ENCODE results near the gene NINJ2. TPM values are rescaled to one million over a fixed set of nuclear protein-coding genes. Genes with fewer than 3 reads are reported as not detected.

NINJ2 gene
- total RNA-seq, 2 experiments from 2014 or later = 2.2 to 2.5 TPM

DNA sequence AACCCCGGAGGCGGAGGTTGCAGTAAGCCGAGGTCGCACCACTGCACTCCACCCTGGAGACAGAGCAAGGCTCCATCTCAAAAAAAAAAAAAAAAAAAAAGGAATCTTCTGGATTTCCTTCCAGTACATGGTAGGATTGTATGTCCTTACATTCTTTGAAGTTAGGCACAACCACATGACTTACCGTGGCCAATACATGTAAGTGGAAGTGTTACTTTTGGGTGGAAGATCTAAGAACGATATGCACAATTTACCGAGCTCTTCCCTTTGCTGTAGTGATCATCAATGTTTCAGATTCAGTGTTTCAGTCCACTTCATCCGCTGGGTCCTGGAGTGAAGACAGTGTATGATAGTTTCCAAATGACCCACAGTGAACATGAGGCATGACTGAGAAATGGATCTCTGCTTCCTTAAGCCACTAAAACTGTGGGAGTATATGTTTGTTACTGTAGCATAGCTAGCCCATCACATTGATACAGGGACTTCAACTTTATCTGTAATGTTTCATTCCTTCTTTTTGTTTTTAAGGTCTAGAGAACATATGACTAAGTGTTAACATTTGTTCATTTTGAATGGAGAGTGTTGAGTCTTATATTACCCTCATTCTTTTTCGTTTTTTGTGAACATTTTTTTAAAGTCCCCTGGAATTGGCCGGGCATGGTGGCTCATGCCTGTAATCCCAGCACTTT lies 18.5 kb upstream of the NINJ2 start:
- CTCF ChIA-PET = interaction anchor here (0.8 kb wide), 1 partner anchor 70 kb away, joined by 3 read pairs; no protein-coding TSS in a partner anchor
- no peak for ATAC-seq
- no peak for TF ChIP-seq CTCF (IDR thresholded peaks at IDR 0.05)
- Mint-ChIP-seq H3K27ac (no peak overlapping the region), H3K4me1 (ENCODE audit: low read depth) (peaks cover 57% of the 10 kb centered on the region), H3K27me3 (no peaks in the 10 kb centered on the region), H3K36me3 (ENCODE audit: low read depth) (no peaks in the 10 kb centered on the region), H3K4me3 (no peak overlapping the region), H3K9me3 (no peaks in the 10 kb centered on the region)
- POLR2A ChIA-PET = interaction anchor here (1.0 kb wide), 1 partner anchor 73 kb away, joined by 4 read pairs; no protein-coding TSS in a partner anchor
- no peak for DNase-seq
- intact Hi-C loops (cut with micrococcal nuclease) = no loop called here

- DNase-seq = peak; percentile 53
- no peaks in the 10 kb centered on the region for H3K27me3 Mint-ChIP-seq
- no peak for TF ChIP-seq CTCF (IDR thresholded peaks at IDR 0.05)
- intact Hi-C loops (cut with micrococcal nuclease) = no loop called here
- H3K27ac Mint-ChIP-seq = peak overlapping the region; percentile 52
- ATAC-seq = no peak
- no peaks in the 10 kb centered on the region for H3K36me3 Mint-ChIP-seq (ENCODE audit: low read depth)
- no peaks in the 10 kb centered on the region for H3K9me3 Mint-ChIP-seq
- CTCF ChIA-PET = interaction anchor here (1.0 to 3.0 kb wide), 4 partner anchors 39 to 136 kb away, joined by 3 to 14 read pairs (median 4); partner anchors contain the start of gene WNK1
- no peak overlapping the region for H3K4me3 Mint-ChIP-seq
- POLR2A ChIA-PET = interaction anchor here (1.0 to 1.5 kb wide), 4 partner anchors 13 to 72 kb away, joined by 3 to 4 read pairs (median 4); no protein-coding TSS in a partner anchor
- peaks cover 48% of the 10 kb centered on the region for H3K4me1 Mint-ChIP-seq (ENCODE audit: low read depth)
Observed at GRCh38 chr12:678747-679712, 15.8 kb upstream of the NINJ2 start.

DNA sequence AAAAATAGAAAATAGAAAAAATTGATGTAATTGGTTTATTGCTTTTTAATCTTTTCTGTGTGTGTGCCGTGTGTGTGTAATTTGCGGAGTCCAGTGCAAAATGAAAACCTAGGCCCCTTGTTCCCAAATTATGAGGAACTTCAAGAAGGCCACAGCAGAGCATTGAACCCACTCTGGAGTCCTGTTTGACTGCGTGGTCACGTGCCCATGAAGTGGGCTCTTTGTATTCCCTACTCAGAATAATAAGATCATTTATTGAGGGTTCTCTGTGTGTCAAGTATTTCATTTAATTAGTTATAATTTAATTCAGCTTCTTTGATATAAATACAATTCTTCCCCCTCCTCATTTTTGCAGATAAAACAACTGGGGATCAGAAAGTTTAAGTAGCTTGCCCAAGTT lies 12.3 kb upstream of the NINJ2 start:
- H3K4me3 Mint-ChIP-seq = no peak overlapping the region
- intact Hi-C loops (cut with micrococcal nuclease) = loop anchor here (2.0 kb wide), 1 partner anchor 75 kb away; no protein-coding TSS in a partner anchor
- DNase-seq = no peak
- no peak for TF ChIP-seq CTCF (IDR thresholded peaks at IDR 0.05)
- H3K36me3 Mint-ChIP-seq (ENCODE audit: low read depth) = no peaks in the 10 kb centered on the region
- no peaks in the 10 kb centered on the region for H3K9me3 Mint-ChIP-seq
- CTCF ChIA-PET = interaction anchor here (3.0 to 4.0 kb wide), 2 partner anchors 76 kb away, joined by 14 to 32 read pairs; partner anchors contain the start of gene WNK1
- peaks cover 70% of the 10 kb centered on the region for H3K4me1 Mint-ChIP-seq (ENCODE audit: low read depth)
- POLR2A ChIA-PET = interaction anchor here (0.5 to 3.1 kb wide), 3 partner anchors 10 to 109 kb away, joined by 3 to 14 read pairs (median 12); no protein-coding TSS in a partner anchor
- peak overlapping the region; percentile 66 for H3K27ac Mint-ChIP-seq
- no peak for ATAC-seq
- no peaks in the 10 kb centered on the region for H3K27me3 Mint-ChIP-seq

DNA sequence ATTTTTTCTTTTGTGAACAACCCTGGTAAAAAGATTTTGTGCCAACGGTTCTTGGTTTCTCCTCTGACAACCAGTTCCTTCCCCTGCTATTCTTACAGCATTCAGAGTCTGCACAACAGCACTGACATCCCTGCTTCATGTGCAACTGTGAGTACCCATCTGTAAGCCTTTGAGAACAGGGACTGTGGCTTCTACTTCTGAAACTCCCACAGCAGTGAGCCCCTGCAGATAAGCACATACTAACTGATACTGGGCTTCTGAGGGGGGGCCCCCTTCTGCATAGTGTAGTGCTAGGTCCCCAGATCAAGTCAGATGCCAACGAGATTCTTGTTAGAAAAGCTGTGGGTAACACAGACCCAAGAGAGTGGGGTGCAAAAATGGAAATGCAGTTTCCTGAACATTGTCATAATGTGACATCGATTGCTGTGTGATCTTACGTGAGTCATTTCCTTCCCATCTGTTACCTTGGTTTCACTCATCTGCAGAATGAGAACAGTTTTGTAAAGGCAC lies 11.1 kb upstream of the NINJ2 start:
- ATAC-seq (peak; percentile 92), DNase-seq (peak; percentile 96)
- peaks cover 72% of the 10 kb centered on the region for H3K4me1 Mint-ChIP-seq (ENCODE audit: low read depth)
- H3K36me3 Mint-ChIP-seq (ENCODE audit: low read depth) = peaks cover 1% of the 10 kb centered on the region
- no peaks in the 10 kb centered on the region for H3K9me3 Mint-ChIP-seq
- no peak for TF ChIP-seq CTCF (IDR thresholded peaks at IDR 0.05)
- H3K27me3 Mint-ChIP-seq = no peaks in the 10 kb centered on the region
- intact Hi-C loops (cut with micrococcal nuclease) = loop anchor here (2.0 to 5.0 kb wide), 3 partner anchors 43 to 118 kb away; no protein-coding TSS in a partner anchor
- peak overlapping the region; percentile 72 for H3K4me3 Mint-ChIP-seq
- POLR2A ChIA-PET = interaction anchor here (0.8 to 3.9 kb wide), 8 partner anchors 9 to 136 kb away, joined by 3 to 29 read pairs (median 4); partner anchors contain the start of gene WNK1
- CTCF ChIA-PET = interaction anchor here (1.0 to 4.0 kb wide), 4 partner anchors 38 to 99 kb away, joined by 3 to 32 read pairs (median 6); partner anchors contain the start of gene WNK1
- peak overlapping the region; percentile 97 for H3K27ac Mint-ChIP-seq
